Activated CD4-positive, alpha-beta T cell treated with anti-CD3 and anti-CD28 coated beads, Interleukin-2, amount 50 U/mL, for 1 hour (primary cell): ENCODE data around the gene RMI2.

ENCODE experiments used
- DNase-seq: peaks from one replicate; pipeline ENCODE4 v3.0.0-alpha.2; 2020

Gene RMI2

DNA sequence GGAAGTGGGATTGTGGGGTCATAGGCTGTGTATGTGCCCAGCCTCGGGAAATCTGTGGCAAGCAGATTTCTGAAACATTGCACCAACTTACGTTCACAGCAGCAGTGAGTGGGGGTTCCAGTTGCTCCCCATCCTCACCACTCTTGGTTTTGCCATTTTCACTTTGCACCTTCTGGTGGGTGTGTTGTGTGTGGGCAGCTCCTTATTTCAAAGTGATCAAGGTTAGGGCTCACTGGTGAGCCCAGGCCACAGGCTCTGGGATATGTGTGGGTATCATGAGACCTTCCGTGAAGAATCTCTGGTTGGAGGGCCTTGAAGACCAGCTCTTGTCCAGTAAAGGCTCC is 34.7 kb upstream of the RMI2 start:
- DNase-seq = no peak

DNA sequence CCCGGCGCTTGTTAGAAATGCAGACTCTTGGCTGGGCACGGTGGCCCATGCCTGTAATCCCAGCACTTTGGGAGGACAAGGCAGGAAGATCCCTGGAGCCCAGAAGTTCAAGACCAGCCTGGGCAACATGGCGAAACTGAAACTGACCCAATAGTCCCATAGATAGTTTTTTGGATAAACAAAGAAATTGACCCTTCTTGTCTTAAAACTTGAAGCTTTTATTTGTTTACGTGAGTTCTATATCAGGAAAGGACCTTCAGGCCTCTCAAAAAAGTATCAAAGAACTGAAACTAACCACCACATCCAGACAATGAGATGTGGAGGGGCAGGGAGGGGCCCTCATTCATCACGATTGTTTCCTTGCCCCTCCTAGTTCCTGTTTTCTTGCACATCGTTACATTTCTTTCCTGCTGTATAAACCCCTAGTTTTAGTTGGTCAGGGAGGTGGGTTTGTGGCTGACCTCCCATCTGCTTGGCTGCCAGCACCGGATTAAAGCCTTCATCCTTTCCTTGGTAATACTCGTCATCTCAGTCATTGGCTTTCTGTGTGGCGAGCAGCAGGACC is 34.2 kb upstream of the RMI2 start:
- no peak for DNase-seq

DNA sequence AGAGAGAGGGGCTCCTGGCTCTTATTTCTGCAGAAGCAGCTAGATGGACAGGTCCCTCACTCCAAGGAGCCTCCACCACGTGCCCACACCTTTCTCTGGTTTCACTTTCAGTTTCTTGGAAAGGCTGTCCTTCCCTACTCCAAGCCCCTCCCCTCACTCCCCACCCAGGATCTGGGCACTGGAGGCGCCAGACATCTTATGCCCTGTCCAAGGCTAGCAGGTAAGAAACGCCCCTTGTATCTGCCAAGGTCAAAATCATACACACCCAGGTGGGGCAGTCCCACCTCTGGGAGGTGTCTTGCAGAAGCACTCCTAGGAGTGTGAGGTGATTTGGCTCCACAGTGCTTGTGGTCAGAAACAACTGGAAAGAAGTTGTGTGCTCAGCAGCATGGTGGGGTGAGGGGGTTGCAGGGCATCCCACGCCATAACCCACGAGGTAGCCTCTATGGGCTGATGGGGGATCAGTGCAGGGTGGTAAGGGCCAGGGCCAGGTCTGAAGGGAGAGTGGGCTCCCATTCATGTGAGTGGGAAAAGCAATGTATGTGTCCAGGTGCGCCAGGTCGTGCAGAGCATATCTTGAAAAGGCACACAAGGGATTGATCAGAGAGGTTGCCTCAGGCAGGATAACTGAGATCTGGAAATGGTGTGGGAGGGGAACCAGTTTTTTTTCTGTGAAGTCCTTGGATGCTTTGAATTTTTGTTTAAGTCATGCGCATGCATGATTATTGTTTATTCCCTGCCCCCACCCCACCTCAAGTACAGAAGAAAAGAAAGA is 32.4 kb upstream of the RMI2 start:
- DNase-seq = no peak

GRCh38 chr16:11313493-11314308 is 31.6 kb upstream of the RMI2 start:
- DNase-seq = no peak

DNA sequence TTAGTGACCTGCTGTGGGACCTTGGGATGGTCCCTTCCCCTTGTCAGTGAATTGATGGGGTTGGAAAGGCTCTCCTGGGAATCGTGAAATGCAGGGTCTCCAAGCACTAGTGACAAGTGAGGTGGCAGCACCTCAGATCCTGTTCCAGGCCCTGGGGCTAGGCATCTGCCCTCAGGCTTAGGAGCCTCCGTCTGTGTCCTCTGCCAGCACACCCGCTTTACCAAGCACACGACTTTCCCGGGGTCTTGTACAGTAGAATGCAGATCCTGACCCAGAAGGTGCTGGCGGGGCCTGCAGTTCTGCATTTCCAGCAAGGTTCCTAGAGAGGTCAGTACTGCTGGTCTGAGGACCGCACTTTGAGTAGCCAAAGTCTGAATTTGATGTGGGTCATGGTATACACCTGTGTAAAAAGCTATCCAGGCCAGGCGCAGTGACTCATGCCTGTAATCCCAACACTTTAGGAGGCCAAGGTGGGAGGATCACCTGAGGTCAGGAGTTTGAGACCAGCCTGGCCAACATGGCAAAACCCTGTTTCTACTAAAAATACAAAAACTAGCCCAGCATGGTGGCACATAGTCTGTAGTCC is 30.9 kb upstream of the RMI2 start:
- no peak for DNase-seq

DNA sequence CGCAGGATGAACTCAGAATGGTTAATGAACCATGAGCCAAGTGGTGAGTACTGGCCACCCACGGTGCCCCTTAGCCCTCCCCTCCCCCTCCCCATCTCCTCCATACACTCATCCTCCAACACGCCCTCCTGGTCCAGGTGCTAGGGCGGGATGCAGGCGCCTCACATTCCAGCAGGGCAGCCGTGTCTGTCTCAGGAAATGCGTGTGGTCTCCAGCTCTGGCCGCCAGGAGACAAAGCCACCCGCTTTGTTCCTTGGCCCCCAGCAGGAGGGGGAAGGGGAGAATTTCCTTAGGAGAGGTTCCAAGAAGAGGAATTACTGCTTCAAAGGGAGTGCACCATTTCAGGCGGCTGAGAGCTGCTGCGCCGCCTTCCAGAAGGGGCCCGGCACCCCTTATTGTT is 29.7 kb upstream of the RMI2 start:
- no peak for DNase-seq

- no peak for DNase-seq
Observed at GRCh38 chr16:11316331-11317015, 28.8 kb upstream of the RMI2 start.

DNA sequence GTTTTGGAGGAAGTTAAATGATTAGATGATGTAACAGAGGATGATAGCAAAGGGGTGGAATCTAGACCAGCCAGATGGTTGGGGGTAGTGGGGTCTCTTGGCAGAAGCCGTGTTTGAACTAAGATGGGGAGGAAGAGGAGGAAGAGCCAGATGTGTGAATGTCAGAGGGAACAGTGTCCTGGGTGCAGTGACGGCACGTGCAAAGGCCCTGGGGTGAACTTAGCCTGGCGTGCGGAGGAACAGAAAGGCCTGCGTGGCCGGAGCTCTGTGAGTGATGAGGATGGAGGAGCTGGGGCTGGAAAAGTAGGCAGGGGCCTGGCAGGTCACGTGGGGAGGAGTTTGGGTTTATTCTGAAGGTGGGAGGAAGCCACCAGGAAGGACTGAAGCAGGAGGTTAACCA is 26.4 kb upstream of the RMI2 start:
- no peak for DNase-seq

GRCh38 chr16:11319529-11320146 is 25.6 kb upstream of the RMI2 start:
- no peak for DNase-seq

DNA sequence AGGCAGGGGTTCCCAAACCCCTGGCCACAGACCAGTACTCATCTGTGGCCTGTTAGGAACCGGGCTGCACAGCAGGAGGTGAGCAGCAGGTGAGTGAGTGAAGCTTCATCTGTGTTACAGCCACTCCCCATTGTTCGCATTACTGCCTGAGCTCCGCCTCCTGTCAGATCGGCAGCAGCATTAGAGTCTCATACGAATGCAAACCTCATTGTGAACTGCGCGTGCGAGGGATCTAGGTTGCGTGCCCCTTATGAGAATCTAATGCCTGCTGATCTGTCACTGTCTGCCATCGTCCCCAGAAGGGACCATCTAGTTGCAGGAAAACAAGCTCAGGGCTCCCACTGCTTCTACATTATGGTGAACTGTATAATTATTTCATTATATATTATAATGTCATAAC is 25.1 kb upstream of the RMI2 start:
- DNase-seq = no peak

GRCh38 chr16:11321662-11322061 is 23.6 kb upstream of the RMI2 start:
- no peak for DNase-seq

GRCh38 chr16:11322823-11323222 is 22.4 kb upstream of the RMI2 start:
- DNase-seq = no peak

DNA sequence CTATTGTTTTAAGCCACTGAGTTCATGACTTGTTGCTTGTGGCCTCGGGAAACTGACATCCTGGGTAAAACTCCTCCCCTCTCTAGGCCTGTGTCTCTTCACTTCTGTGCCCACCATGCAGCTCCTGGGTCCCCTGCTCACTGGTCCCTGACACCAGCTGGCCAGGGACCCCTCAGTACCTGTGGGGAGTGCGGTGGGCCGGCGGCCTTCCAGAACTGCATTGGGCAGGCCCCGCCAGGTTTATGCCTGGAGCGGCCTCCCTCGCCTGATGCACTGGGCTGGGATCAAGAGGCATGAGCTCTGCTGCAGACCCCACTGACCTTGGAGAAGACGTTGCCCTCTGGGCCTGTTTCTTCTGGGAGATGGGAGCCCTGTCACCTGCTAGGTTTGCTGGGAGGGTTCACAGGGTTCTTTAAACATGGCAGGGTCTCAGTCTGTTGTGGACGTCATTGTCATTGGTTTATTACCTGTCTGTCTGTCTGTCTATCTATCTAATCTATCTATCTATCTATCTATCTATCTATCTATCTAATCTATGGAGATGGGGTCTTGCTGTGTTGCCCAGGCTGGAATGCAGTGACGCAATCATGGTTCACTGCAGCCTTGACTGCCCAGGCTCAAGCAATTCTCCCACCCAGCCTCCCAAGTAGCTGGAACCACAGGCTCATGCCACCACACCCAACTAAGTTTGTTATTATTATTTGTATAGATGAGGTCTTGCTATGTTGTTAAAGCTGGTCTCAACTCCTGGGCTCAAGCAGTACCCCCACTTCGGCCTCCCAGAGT is 21.5 kb upstream of the RMI2 start:
- no peak for DNase-seq

- no peak for DNase-seq
Observed at GRCh38 chr16:11325404-11326083, 19.7 kb upstream of the RMI2 start.

DNA sequence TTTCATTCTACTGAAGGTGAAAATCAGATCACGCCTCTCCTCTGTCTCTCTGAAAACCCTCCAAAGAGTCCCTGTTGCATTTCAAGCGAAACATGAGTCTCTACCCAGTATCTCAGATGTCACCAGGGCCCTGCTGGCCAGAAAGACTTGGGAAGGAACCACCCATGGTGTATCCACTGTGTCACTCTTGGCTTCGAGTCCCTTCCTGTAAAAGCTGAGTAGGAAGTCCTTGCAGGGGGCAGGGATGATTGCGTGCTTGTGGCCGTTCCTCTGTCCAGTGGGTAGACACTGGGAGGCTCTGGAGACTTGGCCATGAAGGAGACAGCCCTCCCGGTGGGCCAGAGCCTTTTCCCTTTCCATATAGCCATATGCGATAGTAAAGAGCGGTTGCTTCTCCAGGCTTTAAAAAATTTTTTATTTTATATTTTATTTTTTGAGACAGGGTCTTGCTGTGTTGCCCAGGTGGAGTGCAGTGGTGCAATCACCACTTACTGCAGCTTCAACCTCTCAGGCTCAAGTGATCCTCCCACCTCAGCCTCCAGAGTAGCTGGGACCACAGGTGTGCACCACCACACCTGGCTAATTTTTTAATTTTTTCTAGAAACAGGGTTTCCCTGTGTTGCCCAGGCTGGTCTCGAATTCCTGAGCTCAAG is 19.0 kb upstream of the RMI2 start:
- no peak for DNase-seq

DNA sequence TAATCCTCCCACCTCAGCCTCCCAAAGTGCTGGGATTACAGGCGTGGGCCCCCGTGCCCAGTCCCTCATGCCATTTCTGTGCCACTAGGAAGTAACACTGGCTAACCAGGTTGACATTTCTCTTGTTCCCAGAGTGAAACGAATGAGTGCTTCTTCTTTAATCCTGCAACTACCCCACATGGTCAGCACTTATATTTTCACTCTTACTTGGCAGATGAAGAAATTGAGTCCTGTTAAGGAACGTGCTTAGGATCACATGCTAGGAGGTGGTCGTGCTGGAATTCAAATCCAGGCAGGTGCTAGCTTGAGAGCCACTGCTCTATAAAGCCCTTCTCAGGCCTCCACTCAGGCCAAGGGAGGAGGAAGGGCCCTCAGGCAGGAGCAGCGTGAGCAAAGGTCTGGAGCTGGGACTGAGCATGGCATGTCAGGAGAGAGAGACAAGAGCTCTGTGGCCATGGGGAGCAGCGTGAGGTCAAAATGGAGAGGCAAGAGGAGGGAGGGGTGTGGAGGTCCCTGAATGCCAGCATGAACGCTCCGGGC is 18.5 kb upstream of the RMI2 start:
- DNase-seq = no peak

- no peak for DNase-seq
Observed at GRCh38 chr16:11327277-11328171, 17.7 kb upstream of the RMI2 start.

DNA sequence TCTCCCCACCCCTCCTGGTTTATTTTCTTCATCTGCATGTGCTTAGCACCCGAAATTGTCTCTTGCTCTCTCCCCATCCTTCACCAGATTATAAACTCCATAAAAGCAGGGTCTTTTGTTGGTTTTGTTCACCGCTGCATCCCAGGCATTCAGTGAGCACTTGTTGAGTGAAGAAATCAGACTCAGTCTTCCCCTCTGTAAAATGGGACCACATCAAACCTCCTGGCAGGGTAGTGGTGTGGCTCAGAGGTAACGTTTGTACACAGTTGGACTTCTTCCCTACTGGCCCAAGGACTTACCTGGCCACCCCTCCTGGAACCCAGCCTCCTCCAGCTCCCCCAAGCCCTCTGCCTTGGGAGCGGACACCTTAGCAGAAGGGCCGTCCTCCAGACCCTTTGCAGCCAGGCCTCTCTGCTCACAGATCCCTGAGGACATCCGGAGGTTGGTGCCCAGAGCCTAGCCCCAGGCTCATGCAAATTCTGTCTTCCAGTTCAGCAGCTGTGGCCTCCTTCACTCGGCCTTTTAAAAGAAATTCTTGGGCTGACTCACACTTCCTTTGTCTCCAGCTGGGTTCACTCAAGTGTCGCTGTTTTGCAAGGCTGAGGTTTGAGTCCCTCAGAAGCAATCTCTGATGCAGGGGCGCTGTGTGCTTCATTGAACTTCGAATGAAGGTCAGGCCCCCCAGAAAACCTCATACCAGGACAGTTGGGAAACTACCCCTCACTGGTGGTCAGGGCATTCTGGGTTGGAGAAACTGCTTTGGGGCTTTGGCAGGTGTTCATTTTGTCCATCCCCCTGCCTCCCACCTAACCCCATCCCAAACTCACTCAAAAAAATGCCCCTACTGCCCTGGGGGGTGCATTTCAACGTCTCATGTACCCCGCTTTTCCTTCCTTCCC is 16.8 kb upstream of the RMI2 start:
- DNase-seq = peak; percentile 27
